NCI-H187 (cell line): ENCODE data around the gene MRPL32.

Experiments used
- DNase-seq, 2 experiments: peaks; one replicate each; lab custom pipeline; 2025; lab: John Stamatoyannopoulos, UW

The MRPL32 gene

DNA sequence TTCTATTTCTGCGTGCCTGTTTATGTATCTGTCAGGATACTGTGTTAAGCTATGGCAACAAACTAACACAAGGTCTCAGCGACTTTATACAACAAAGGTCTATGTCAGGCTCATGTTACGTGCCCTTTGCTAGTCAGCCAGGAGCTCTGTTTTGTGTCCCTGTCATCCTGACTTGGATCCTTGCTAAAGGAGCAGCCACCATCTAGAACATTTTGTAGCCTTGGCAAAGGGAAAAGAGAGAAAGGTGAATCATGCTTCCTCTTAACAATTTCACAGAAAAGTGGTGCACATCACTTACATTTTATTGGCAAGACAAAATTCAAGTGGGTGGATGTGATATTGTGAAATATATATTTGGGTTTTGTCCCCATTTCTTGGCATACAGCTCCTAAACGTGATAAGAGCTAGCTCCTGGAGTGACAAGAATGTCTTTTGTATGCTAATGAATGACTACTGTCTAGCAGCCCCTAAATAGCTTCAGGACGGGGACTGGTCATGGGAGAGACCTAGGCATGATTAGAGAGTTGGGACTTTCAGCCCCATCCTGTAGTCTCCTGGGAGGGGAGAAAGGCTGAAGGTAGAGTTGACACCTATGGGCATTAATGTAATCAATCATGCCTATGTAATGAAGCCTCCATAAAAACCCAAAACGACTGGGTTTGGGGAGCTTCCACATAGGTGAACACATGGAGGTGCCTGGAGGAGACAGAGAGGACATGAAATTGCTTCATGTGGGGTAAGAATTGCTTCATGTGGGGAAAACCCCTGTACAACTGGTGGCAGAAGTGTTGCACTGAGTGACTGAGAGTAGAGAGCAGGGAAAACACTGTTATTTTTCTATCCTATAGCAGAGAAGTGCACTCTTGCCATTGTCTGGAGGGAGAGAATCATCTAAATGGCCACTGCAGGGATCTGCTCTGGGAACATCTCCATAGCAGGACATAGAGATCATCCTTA, 33.0 kb downstream of the MRPL32 start:
- DNase-seq, result no peak

DNA sequence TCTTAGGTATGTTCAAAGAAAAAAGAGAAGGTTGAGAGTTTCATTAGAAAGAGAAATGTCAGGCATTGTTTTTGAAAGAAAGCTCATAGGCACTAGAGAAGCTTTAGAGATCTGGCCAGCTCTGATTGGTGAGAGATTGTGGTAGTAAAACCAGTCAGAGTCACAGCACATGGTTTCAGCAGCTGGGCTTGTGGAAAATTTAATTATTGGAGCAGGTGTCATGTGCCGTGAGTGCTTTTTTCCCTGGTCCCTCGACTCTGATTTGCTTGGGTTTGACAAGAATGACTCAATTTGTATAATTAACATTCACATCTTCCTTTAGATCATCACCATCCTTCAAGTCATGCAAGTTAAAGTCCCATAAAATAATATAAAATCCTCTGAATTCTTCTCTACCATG, 35.2 kb downstream of the MRPL32 start:
- DNase-seq, result no peak

DNA sequence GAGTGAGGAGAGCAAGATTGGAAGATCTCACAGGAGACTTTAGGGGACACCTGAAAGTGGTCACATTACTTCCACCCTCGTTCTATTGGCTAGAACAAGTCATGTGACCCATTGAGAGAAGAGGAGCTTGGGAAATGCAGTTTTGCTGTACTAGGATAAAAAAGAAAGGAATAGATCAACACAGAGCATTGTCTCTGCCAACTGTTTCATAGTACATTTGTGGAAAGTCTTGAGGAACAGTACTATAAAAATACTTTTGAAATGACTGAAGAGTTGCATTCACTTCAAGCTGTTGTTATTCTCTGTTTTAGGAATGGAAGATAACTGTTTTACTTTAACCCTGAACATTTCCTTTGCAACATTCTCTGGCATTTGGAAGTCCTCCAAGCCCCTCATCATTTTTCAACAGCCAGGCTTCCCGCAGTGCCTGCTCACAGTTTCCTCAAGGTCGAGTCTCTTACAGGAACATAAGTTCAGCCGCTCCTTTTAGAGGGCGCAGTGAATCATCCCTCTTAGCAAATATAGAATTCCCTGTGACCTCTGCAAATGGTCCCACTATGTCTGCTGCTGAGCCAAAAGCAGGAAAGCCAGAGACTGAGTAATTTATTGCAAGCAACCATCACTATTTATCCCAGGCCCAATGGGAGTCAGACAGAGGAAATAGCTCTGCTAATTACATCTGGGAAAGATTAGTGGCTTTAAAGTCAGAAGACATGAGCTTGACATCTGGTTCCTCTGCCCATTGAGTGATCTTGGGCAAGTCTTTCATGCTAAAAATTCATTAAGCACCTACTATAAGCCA, 40.7 kb downstream of the MRPL32 start:
- no peak for DNase-seq

DNA sequence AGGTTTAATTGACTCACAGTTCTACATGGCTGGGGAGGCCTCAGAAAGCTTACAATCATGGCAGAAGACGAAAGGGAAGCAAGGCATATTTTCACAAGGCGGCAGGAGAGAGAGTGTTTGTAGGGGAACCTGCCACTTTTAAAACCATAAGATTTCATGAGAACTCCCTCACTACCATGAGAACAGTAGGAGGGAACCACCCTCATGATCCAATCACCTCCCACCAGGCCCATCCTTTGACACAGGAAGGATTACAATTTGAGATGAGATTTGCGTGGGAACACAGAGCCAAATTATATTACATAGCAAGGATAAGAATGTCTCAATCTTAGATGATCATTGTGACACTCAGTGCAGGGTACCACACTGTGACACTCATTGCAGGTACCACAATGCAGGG, 44.2 kb downstream of the MRPL32 start:
- no peak for DNase-seq

DNA sequence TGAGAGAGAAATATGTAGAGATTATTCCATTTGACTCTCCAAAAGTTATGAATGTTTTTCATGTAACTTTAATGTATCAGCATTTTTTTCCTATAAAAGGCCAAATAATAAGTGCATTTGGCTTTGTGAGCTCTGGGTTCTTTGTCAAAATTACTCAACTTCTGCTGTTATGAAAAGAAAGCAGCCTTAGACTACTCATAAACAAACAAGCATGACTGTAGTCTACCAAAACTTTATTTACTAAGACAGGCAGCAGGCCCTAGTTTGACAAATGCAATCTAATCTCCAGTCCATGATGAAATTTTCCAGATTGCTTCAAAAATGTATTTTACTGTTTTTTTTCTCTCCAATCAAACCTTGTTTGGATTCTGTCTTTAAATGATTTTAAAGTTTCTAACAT, 46.3 kb downstream of the MRPL32 start:
- DNase-seq, result no peak

DNA sequence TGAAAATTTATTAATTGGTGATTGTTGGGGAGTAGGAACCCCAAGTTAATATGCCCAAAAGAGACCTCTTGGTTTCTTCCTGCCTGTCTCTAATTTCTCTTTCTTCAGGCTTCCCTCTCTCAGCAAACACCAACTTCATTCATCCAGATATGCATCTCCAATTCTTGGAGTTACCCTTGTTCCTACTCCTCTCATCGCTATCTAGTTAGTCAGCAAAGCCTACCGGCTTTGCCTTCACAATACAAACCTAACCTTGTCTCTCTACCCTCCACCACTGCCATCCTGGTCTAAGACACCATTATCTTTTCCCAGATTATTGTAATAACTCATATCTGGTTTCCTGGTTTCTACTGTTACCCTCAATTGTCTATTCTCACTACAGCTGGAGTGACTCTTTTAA, 47.9 kb downstream of the MRPL32 start:
- no peak for DNase-seq

DNA sequence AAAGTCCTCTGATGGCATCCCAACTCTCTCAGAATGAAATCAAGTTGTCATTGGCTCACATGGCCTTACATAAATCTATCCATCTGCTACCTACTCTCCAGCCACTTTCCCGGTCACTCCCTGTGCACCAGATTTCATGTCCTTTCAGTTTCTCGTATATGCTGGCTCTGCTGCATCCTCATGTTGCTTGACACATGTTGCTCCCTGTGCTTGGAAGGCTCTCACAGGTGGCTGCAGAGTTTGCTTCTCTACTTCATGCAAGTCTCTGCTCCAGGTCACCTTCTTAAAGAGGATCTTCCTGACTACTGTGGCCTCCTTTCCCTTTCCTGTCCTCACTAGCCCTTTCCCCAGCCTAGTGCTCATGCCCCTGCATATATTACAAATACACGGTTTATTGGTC, 48.3 kb downstream of the MRPL32 start:
- no peak for DNase-seq

DNA sequence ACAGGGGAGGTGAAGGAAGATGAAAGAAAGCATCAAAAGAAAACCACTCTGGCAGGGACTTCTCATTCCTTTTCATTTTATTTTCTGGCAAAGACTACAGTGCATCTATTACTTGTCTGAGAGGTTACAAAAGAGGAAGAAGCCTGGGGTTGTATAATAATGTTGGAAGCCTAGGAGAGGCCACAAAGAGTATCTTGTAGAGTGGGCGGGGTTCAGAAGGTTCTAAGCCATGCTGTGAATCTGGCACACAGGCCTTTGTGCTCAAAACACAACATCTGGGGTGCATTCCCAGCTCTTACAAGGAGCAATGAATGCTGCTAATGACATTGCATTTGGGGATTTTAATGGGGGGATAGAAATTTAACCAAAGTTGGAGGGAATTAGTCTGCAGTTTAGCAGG, 49.4 kb downstream of the MRPL32 start:
- no peak for DNase-seq

DNA sequence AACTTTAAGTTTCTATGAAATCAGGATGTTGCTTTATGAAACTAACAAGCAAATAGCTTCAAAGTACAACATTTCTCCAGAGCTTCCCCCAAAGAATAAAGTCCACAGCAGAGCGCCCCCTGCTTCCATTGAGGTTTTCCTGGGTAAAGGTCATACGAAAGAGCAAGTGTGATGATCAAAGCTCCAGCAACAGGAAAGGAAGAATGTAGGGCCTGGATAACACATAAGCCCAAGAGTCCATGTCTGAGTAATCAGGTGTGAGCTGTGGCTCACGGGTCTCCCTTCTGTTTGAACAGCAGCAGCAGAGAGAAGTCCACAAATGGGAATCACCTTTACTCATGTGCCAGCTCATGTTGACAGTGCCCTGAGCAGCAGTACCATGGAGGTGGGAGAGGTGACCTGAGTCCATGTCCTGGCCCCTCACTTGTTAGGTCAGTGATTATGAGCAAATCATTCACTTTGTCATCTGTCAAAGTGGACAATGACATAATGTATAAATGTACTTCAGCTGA, 50.5 kb downstream of the MRPL32 start:
- no peak for DNase-seq

DNA sequence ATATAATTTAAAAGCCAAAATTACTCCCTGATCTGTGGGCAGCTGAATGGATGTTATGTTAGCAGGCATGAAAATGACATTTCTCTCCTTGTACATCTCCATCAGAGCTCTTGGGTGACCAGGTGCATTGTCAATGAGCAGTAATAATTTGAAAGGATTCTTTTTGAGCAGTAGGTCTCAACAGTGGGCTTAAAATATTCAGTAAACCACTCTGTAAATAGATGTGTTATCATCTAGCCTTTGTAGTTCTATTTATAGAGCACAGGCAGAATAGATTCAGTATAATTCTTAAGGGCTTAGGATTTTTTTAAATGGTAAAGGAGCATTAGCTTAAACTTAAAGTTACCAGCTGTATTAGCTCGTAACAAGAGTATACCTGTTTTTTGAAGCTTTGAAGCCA, 52.0 kb downstream of the MRPL32 start:
- no peak for DNase-seq

DNA sequence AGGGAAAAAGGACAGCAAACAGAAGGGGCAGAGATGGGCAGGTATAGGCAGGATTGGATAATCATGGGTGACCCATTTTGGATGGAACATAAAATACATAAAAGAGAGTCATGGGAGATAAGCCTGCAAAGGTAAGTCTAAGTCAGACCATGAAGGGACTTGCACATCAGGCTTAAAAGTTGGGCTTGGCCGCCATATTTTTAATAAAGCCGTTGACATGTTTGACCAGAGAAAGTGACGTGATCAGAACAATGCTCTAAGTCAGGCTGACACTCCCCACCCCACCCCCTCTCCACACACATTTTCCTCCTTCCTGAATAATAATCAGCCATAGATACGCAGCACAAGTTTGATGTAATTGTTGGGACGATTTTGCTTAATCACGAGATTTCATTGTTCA, 54.0 kb downstream of the MRPL32 start:
- DNase-seq, result no peak

DNA sequence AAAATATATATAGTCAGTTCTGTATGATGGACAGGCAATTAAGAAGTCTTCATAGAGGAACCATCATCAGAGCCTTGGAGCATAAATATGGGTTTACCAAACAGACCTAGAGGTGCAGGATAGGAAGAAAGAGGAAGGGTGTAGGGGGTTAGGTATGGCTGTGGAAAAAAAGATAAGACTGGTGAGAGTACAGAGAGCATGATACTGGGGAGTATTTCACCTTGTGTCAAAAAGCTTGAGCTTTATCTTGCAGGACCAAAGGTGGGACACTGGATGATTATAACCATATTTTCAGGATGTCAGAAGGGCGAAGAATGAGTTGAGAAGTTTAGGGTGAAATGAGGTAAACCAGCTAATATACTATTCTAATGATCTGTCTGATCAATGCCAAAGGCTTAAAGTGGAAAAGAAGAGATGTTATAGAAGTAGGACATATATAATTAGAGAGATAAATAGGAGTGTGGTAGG, 54.6 kb downstream of the MRPL32 start:
- DNase-seq, result no peak
